HG02970 (cell line): ENCODE measurements around the gene FOXA1.

Source experiments
- ATAC-seq: cut with Tn5 transposase; IDR thresholded peaks from one replicate; pipeline ENCODE4 v1.9.1; 2021; ENCODE audit warnings: mild to moderate bottlenecking, moderate library complexity, moderate number of reproducible peaks; ENCODE audit not compliant: unreplicated experiment, low FRiP score

Gene FOXA1

DNA sequence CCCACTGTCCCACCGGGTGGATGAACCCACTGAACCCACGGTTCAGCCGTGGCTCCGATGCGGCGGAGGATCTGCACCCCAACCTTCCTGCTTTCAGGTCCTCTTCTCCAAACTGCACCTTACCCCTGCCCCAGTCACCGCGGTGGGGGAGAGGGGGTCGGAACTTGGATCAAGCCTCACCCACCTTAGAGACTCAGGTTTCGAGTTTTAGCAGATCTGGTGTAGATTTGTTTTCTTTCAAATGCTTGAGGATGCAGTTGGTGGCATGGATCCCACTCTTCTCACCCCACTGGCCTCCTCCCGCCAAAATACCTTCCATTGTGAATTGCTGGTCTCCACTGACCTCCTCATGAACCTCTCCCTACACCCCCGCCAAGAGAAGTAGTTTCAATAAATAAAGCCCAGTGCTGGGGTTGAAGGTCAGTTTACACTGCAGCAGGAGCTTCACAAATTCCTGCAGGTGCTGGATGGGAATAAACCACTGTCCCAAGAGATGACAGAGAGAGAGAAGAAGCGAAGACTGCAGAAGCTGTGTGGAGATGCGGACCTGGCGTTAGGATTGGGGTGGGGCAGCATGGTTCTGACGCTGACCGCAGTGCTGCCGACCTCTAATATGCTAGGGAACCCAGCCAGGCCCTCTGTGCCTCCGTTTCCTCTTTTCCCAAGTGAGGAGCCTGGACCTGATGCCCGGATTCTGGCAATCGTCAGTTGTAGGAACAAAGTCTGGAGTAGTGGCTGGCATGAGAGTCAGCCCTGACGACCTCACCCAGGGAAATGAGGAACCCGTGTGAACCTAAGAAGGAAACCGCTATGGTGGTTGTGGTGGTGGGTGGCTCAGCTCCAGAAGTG, 7.8 kb upstream of the FOXA1 start:
- ATAC-seq = no peak

GRCh38 chr14:37601865-37602264, 6.8 kb upstream of the FOXA1 start:
- ATAC-seq = no peak

- ATAC-seq = no peak
Observed at GRCh38 chr14:37600880-37601741, 6.1 kb upstream of the FOXA1 start.

DNA sequence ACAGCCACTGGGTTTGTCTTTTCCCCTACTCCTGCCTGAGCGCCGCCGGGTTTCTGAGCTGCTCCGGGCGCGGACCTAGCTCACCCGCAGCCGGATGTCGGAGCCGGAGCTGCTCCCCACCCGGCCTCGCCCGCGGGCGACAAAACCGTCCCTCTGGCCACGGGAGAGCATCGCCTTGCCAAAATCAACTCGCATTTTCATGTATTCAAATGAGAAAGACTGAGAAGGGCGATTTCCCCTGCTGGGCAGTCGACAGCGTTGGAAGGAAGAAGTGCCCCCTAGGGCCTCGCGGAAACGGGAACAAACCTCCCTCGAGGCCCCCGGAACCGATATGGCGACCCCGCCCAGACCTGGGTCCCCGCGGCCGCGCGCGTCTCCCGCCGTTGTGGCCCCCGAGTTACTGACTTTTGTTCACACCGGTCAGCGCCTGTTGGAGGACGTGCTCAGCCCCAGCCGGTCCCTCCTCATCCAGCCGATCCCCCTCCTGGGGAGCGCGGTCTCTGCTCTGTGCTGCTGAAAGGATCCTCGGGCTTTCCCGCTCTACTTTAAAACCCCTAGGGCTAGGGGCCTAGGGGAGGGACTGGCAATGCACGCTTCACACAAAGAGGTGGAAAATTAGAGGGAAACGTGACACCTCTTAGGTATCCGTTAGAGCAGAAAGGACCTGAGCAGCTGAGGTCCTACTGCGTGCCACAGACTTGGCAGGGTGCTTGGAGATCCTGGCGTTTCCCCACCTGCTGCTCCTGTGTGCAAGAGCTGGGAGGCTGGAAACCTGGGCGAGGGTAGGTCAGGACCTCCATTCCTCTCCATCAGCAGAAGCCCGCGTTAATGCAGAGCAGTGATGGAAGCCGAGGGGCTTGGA, 4.7 kb upstream of the FOXA1 start:
- no peak for ATAC-seq

- no peak for ATAC-seq
Observed at GRCh38 chr14:37598747-37599506, 3.9 kb upstream of the FOXA1 start.

DNA sequence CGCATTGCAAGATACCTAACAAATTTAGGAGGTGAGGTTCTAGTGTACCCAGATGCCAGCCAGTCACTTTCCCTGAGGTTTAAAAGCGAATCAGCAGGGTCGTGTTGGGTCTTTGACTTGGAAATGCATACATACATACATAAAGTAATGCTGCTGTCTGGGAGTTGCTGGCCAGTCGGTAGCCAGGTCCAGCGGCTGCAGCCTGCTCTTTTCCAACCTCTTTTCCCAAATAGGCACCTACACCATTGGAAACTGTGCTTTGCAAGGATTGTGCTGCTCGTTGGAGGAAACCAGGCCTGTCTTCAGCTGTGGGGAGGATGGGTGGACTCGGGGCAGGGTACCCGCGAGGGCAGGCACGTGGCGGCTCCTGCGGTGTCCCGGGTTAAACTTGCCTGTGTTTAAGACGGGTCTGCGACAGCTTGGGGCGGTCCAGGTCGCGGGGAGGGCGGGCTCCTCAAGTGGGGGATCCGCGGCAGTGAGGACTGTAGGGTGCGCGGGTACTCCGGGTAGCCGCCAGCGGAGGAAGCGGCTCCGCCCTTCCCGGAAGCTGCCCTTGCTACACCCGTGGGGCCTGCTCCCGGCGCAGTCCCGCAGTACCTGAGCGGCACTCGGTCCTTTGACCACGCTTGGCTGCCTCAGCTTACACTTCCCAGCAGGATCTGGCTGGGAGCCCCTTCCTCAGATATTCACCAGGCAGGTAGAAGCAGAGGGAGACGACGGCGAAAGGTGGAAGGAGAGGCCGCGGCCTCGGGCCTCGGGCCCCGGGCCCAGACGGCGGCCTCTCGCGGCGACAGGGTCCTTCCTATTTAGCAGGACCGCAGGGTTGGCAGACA, 3.1 kb upstream of the FOXA1 start:
- ATAC-seq = no peak

- no peak for ATAC-seq
Observed at GRCh38 chr14:37597538-37597913, 2.5 kb upstream of the FOXA1 start.

DNA sequence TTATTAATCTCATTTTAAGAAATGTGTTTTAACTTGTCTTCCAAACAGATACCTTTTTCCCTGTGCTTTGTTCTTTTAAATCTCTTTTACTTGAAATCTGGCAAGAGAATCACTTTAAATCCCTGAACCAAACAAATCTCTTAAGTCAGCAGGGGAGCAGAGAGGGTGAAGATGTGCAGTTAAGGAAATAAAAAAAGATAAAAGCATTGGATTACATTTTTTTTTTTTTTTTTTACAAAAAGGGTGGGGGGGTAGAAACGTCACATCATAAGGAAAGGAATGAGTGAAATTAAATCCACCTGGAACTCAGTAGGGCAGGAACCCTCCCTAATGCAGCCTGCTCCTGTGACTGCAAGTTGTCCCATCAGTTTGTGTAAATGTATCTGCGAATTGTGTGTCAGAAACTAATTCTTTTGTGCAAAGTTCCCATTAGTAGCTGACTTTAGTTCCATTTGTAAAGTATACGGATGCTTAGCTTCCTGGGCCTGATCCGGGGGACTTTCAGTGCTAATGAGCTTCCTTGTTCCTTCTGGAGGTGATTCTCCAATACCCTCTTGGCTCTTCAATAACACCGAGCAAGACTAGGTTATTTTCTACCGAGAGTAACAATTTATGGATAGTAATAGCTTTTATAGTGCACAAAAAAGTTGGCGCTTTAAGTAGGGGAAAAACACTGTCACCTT, 1.9 kb upstream of the FOXA1 start:
- no peak for ATAC-seq

GRCh38 chr14:37595809-37596621, 966 bp upstream of the FOXA1 start:
- peak; percentile 52 for ATAC-seq

DNA sequence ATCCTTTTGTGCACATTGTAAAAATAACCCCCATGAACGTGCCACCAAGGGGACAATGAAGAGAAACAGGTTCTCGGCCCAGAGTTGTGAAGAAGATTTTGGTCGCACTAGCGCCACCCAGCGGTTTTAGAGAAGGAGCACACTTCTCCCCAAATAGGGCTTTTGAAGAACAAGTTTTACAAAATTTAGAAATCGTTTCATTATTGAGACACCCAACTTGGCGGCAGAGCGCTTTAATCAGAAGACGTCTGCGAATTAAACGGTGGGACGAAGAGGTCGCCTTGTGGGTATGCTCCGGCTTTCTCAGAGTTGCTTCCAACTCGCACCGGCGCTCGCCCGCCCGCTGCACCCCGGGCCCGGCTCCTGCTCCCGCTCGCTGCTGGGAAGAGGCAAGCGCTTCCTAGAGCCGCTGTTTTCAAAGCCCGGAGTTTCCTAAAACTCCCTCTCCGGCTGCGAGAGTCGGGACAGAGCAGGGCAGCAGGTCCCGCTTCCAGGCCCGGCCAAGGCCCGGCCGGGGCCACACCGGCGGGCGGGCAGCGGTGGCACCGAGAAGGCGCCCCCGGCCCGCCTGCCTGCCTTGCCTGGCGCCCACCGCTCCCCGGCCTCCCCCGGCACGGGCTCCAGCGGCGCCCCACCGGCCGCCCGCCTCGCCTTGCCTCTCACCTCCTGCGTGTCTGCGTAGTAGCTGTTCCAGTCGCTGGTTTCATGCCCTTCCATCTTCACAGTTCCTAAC, 645 bp downstream of the FOXA1 start:
- no peak for ATAC-seq

DNA sequence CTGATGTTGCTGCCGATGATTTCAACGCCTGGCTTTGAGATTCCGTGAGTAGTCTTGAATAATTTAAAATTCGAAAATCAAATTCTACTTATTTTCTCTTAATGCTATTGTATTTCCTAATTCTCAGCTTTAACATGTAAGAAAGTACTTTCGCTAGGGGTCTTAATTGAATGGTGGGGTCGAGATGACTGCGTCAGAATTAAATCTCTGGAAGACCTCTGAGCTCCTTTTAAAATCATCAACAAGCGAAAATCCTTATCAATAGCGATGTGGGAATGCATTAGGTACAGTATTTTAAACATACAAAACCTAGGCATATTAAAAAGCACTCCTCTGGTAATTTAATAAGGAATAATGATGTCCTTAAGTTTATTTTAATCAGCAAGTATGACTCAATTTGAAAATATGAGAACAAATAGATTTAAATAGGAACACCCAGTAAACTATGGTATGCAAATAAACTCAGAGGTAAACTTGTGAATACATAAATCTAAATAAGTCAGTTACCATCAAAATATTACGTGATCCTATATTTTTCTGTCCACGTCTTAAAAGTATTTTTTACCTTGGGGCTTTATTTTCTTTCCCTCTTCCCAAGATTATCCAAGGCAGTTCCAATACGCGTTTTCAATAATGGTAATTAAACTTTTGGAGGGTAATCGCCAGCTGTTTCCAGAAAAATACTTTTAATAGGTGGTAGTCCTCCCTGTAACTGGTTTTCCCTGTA, 1.4 kb downstream of the FOXA1 start:
- ATAC-seq = no peak

- no peak for ATAC-seq
Observed at GRCh38 chr14:37592482-37593408, 2.3 kb downstream of the FOXA1 start.

DNA sequence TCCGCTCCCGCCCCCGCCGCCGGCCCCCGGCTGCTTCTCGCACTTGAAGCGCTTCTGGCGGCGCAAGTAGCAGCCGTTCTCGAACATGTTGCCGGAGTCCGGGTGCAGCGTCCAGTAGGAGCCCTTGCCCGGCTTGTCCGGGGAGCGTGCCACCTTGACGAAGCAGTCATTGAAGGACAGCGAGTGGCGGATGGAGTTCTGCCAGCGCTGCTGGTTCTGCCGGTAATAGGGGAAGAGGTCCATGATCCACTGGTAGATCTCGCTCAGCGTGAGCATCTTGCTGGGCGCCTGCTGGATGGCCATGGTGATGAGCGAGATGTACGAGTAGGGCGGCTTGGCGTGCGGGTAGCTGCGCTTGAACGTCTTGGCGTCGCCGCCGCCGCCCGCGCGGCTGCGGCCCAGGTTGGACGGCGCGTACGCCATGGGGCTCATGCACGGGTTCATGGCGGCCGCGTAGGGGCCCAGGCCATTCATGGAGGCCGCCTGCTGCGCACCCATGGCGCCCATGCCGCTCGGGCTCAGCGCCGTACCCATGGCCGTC, 3.0 kb downstream of the FOXA1 start:
- ATAC-seq = no peak

GRCh38 chr14:37591311-37591940, 3.6 kb downstream of the FOXA1 start:
- no peak for ATAC-seq
